K562 (cell line): ENCODE results near the gene HSPA6. TPM values are rescaled to one million over a fixed set of nuclear protein-coding genes. Genes with fewer than 3 reads are reported as not detected.
A peak's percentile ranks its signal among the peaks of the same experiment; 100 is the strongest.
"Not testable (repeated sequence)": the region's sequence is repeated elsewhere in the genome, so short reads cannot be mapped to it uniquely, and the experiment has no call there.

Source experiments
- ATAC-seq: fragments of 200-7000 bp; cut with Tn5 transposase; 3 replicates; pipeline ENCODE4 v1.9.1; 2020; ENCODE audit warnings: moderate library complexity
- BruUV-seq: library from RNA; stranded (reverse); fragments of 400-500 nt; replicated peaks from 2 replicates; lab custom pipeline; 2021; lab: Mats Ljungman, UMichigan
- CTCF ChIA-PET: fragments of 300-600 bp; formaldehyde crosslinking; extraction: SDS; loops from one replicate; lab custom pipeline; 2021; ENCODE audit warnings: low intra/inter-chr PET ratio; lab: Yijun Ruan, JAX
- POLR2A ChIA-PET: fragments of 300-600, 350-650 bp; sonication (Branson Sonifier 250); formaldehyde crosslinking; extraction: SDS; loops from one replicate; lab custom pipeline; 2021; ENCODE audit warnings: antibody characterized with exemption, inconsistent platforms; lab: Yijun Ruan, JAX
- DNase-seq, 4 experiments: peaks; one replicate each; pipeline versions ENCODE4 v3.0.0 to v3.0.0-alpha.2; 2011 to 2018; ENCODE audit warnings: low spot score in 3 of 4, mixed read lengths in 3 of 4; ENCODE audit errors: extremely low read depth in 1 of 4
- FAIRE-seq: peaks from 2 replicates; lab custom pipeline; 2011; peaks lifted over from hg19 to GRCh38; lab: Jason Lieb, UNC
- H2AFZ ChIP-seq: 2 replicates; pipeline ENCODE4 v1.6.0; 2011; ENCODE audit warnings: low read depth, low read length, control low read depth, inconsistent platforms
- H3K27ac ChIP-seq: fragments of 200-600 bp; 3 replicates; pipeline ENCODE4 v1.8.0; 2011; ENCODE audit warnings: low read depth, mild to moderate bottlenecking, control low read depth, inconsistent platforms, low read length, moderate library complexity, mixed read lengths; ENCODE audit errors: extremely low read depth
- H3K27me3 ChIP-seq, 2 experiments: fragments of 300-600 bp in 1 of 2; 2 replicates in 1 of 2; 3 replicates in 1 of 2; pipeline versions ENCODE4 v1.6.0 to v1.8.0; 2011; ENCODE audit warnings: inconsistent platforms in 2 of 2, low read length in 2 of 2, mild to moderate bottlenecking in 1 of 2, mixed read lengths in 1 of 2, moderate library complexity in 1 of 2; ENCODE audit not compliant: control insufficient read depth in 2 of 2, insufficient read depth in 2 of 2
- H3K36me3 ChIP-seq: fragments of 300-600 bp; 3 replicates; pipeline ENCODE4 v1.8.0; 2011; ENCODE audit warnings: mild to moderate bottlenecking, low read length, inconsistent platforms; ENCODE audit not compliant: control insufficient read depth, insufficient read depth
- H3K4me1 ChIP-seq, 2 experiments: fragments of 200-600 bp in 1 of 2; replicated peaks in 1 of 2; 2 replicates in 1 of 2; 3 replicates in 1 of 2; pipeline versions ENCODE4 v1.5.1 to v1.8.0; 2011; ENCODE audit warnings: inconsistent platforms in 2 of 2, low read length in 2 of 2, mild to moderate bottlenecking in 1 of 2, mixed read lengths in 1 of 2, moderate library complexity in 1 of 2; ENCODE audit not compliant: control insufficient read depth in 2 of 2, insufficient read depth in 2 of 2
- H3K4me2 ChIP-seq: 2 replicates; pipeline ENCODE4 v1.6.1; 2011; ENCODE audit warnings: low read length, control low read depth, inconsistent platforms, mixed read lengths; ENCODE audit not compliant: insufficient read depth
- H3K4me3 ChIP-seq: fragments of 200-600 bp; sonication (generic), shearing (Covaris generic); 2 replicates; pipeline ENCODE4 v1.5.1; 2016; ENCODE audit warnings: control low read depth, inconsistent platforms
- H3K79me2 ChIP-seq: fragments of 200-600 bp; 3 replicates; pipeline ENCODE4 v1.8.0; 2011; ENCODE audit warnings: low read length, inconsistent platforms; ENCODE audit not compliant: control insufficient read depth, insufficient read depth
- H3K9ac ChIP-seq, 2 experiments: 2 replicates each; pipeline versions ENCODE4 v1.6.0 to v1.6.1; 2011; ENCODE audit warnings: low read depth in 2 of 2, low read length in 2 of 2, control low read depth in 1 of 2, inconsistent platforms in 1 of 2, mild to moderate bottlenecking in 1 of 2, mixed read lengths in 1 of 2; ENCODE audit not compliant: insufficient read depth in 1 of 2
- H3K9me1 ChIP-seq: one replicate; pipeline ENCODE4 v1.6.0; 2011; ENCODE audit warnings: inconsistent platforms, mild to moderate bottlenecking, low read length, moderate library complexity; ENCODE audit not compliant: control insufficient read depth, insufficient read depth
- H3K9me3 ChIP-seq: replicated peaks from 2 replicates; pipeline ENCODE4 v1.5.1; 2011; ENCODE audit warnings: low read depth, low read length, inconsistent platforms; ENCODE audit not compliant: control insufficient read depth, insufficient read depth
- H4K20me1 ChIP-seq: replicated peaks from 2 replicates; pipeline ENCODE4 v1.6.1; 2011; ENCODE audit warnings: low read length, inconsistent platforms, mixed read lengths; ENCODE audit not compliant: control insufficient read depth, insufficient read depth
- ZBTB33 ChIP-seq: sonication (generic); formaldehyde crosslinking; IDR thresholded peaks from 2 replicates; pipeline ENCODE4 v1.8.1; 2023; ENCODE audit warnings: mild to moderate bottlenecking, missing genetic modification reagents
- WGBS: fragments of 100-300 bp; shearing (Covaris generic); methylation state at CpG from one replicate; pipeline ENCODE4 v1.1.6; 2016; ENCODE audit warnings: low coverage, mixed read lengths; ENCODE audit not compliant: insufficient coverage; ENCODE audit errors: missing lambda C conversion rate; 5-methylcytosine and 5-hydroxymethylcytosine counted together
- in situ Hi-C: fragments of 300-500 bp; cut with MboI; formaldehyde crosslinking; loops from 4 replicates; pipeline ENCODE4 v1.15.0; 2018; ENCODE audit warnings: inconsistent platforms, mixed read lengths
- intact Hi-C: fragments of 100-400 bp; cut with micrococcal nuclease; formaldehyde crosslinking; loops from 2 replicates; pipeline ENCODE4 v1.14.2; 2022
- polyA plus RNA-seq, 8 experiments: library from polyadenylated mRNA; depleted of rRNA in 4 of 8; stranded (reverse) in 5 of 8; unstranded in 3 of 8; fragments of >200 nt; fragmentation: Nextera tagmentation in 2 of 8; fragmentation: Illumina TruSeq in 1 of 8; extraction: Ambion mirVana in 2 of 8; extraction: Trizol in 1 of 8; gene quantifications; 2 replicates each; pipeline versions ENCODE4 v1.2.1 to v1.2.3, GENCODE V29; 2011 to 2014; ENCODE audit warnings: inconsistent platforms in 1 of 8, missing spikeins in 1 of 8
- total RNA-seq, 7 experiments: library from RNA; depleted of rRNA in 6 of 7; stranded (reverse); fragments of >200 nt in 6 of 7; fragmentation: Illumina TruSeq in 2 of 7; extraction: Trizol in 2 of 7; gene quantifications; 2 replicates each; pipeline versions ENCODE4 v1.2.1 to v1.2.3, GENCODE V29; 2011 to 2021; ENCODE audit warnings: low replicate concordance in 1 of 7

HSPA6 gene
- total and polyA plus RNA-seq, 9 of the 15 experiments (the other 6 are each of a cell fraction or from before 2014, with no cell fraction given) = 0.15 to 10.0 (median 2.4) TPM

- peak; percentile 85 for TF ChIP-seq ZBTB33 (CRISPR knock-in tag)
- POLR2A ChIA-PET = interaction anchor here (0.6 kb wide), 1 partner anchor 212 kb away, joined by 3 read pairs; no protein-coding TSS in a partner anchor
- H3K27ac ChIP-seq, intact Hi-C loops, H4K20me1 ChIP-seq, H3K9me1 ChIP-seq, H2AFZ ChIP-seq, DNase-seq, H3K9ac ChIP-seq, H3K9me3 ChIP-seq, H3K79me2 ChIP-seq, ATAC-seq, H3K36me3 ChIP-seq, H3K4me2 ChIP-seq, CTCF ChIA-PET, BruUV-seq, H3K27me3 ChIP-seq, H3K4me3 ChIP-seq, FAIRE-seq: not testable (repeated sequence)
- in situ Hi-C loops = loop anchor here (5.0 kb wide), 1 partner anchor 82 kb away; no protein-coding TSS in a partner anchor
- WGBS = 93% methylated on average over 14 of the region's 55 CpGs
- H3K4me1 ChIP-seq = peaks cover 0 to 11% of the 10 kb centered on the region in 2 experiments; a peak in 2 of 5 replicates
Observed at GRCh38 chr1:161524742-161525291, 477 bp downstream of the HSPA6 start.

DNA sequence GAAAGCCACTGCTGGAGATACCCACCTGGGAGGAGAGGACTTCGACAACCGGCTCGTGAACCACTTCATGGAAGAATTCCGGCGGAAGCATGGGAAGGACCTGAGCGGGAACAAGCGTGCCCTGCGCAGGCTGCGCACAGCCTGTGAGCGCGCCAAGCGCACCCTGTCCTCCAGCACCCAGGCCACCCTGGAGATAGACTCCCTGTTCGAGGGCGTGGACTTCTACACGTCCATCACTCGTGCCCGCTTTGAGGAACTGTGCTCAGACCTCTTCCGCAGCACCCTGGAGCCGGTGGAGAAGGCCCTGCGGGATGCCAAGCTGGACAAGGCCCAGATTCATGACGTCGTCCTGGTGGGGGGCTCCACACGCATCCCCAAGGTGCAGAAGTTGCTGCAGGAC, 981 bp downstream of the HSPA6 start:
- FAIRE-seq, H3K4me3 ChIP-seq, DNase-seq, H3K27me3 ChIP-seq, H3K9me1 ChIP-seq, H3K9me3 ChIP-seq, intact Hi-C loops, ATAC-seq, H3K4me2 ChIP-seq, H2AFZ ChIP-seq, CTCF ChIA-PET, H3K9ac ChIP-seq, H3K79me2 ChIP-seq, H3K27ac ChIP-seq, POLR2A ChIA-PET, H3K36me3 ChIP-seq, BruUV-seq, H4K20me1 ChIP-seq: not testable (repeated sequence)
- 89% methylated on average over 9 of the region's 23 CpGs for WGBS
- in situ Hi-C loops = loop anchor here (5.0 kb wide), 1 partner anchor 82 kb away; no protein-coding TSS in a partner anchor
- peaks cover 0 to 11% of the 10 kb centered on the region in 2 experiments; a peak in 2 of 5 replicates for H3K4me1 ChIP-seq

- H3K9ac ChIP-seq, ATAC-seq, H3K27ac ChIP-seq, H3K9me1 ChIP-seq, H3K79me2 ChIP-seq, H3K36me3 ChIP-seq, BruUV-seq, H3K4me3 ChIP-seq, H3K4me2 ChIP-seq, H4K20me1 ChIP-seq, H3K9me3 ChIP-seq, FAIRE-seq, H3K27me3 ChIP-seq, CTCF ChIA-PET, H2AFZ ChIP-seq, DNase-seq, POLR2A ChIA-PET, intact Hi-C loops: not testable (repeated sequence)
- H3K4me1 ChIP-seq = peaks cover 0 to 11% of the 10 kb centered on the region in 2 experiments; a peak in 2 of 5 replicates
- WGBS = 70% methylated on average over 7 of the region's 7 CpGs
- in situ Hi-C loops = loop anchor here (5.0 kb wide), 1 partner anchor 81 kb away; no protein-coding TSS in a partner anchor
Observed at GRCh38 chr1:161525918-161526317, 1.6 kb downstream of the HSPA6 start.
